ELF-1 (cell line): ENCODE measurements around the gene DDX5.

Source experiments
- DNase-seq: peaks from one replicate; pipeline ENCODE4 v3.0.0-alpha.2; 2016; ENCODE audit warnings: low read depth, low spot score

The DDX5 gene

DNA sequence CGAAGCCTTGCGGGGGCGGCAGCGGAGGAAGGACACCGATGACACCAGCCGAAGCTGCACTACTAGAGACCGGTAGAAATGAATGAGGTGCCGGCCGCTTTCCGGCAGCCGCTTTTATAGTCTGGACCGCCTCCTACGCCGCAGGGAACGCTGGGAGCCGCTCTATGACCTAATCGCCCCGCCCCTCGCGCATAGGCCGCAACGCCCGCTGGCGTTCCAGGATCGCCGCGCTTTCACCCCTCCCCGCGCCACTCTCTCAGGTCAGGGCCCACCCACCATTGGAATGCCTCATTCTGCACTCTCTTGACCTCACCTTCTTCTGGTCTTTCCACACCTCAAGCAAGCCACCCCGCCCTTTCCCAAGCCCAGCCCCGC, at the start of gene DDX5:
DDX5 (minus strand) TSS at position 89 of the 375 bp plus-strand sequence. CDS start 170 bp downstream, outside the sequence.
- no peak for DNase-seq

DNA sequence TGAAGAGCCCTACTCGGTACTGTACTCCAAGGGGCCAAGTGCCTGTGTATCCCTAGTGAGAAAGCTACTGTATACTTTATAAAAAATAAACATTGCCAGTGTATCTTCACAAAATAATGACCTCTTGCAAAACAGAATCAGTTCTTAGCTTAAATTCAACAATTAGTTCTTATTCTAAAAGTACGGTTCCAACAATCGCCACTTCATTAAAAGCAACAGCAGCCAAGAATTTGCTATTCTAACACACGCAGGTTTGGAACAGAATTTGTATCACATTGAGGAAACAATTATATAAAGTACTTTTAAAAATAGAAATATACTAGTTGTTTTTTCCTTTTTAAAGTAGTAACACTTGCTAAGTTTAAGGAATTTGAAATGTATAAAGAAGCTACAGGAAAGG, 49.2 kb upstream of the DDX5 start:
- DNase-seq, result no peak

DNA sequence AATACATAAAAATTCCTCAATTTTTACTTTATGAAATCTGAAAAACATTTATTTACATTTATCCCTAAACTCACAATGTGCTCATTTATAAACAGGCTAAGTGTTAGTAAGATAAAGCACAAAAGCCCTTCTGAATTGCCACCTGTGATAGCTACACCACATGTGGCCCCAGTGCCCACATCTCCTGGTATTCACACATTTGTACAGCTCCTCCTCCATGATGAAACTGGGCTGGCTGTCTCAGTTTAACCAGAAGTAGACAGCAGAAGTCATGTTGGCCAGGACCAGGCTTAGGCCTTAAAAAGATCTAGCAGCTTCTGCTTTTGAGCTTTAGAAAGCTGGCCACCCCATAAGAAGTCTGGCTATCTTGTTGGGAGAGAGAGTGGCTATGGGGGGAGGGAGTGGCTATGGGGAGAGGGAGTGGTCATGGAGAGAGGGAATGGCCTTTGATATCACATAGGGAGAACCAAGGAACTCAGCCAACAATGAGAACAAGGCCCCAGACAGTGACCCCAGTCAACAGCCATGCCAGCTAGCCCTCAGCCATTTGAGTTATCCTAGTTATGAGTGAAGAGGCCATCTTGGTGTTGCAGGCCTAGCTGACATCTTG, 48.0 kb upstream of the DDX5 start:
- DNase-seq, result no peak

DNA sequence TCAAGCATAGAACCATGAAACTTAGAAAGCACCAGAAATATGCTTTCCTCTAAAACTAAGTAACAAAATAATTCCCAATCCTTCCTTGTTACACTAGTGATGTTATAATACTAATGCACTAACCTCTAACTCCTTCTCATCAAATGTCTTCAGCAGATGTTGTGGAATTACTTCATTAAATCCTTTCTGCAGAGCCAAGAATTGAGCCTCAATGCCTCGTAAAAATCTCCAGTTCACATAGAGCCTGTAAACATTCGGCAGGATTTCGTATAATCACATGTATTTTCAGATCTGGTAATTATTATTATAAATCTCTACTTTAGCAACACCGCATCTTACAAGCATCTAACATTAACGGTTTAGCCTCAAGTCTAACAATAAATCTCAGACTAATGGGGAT, 45.4 kb upstream of the DDX5 start:
- DNase-seq, result no peak

DNA sequence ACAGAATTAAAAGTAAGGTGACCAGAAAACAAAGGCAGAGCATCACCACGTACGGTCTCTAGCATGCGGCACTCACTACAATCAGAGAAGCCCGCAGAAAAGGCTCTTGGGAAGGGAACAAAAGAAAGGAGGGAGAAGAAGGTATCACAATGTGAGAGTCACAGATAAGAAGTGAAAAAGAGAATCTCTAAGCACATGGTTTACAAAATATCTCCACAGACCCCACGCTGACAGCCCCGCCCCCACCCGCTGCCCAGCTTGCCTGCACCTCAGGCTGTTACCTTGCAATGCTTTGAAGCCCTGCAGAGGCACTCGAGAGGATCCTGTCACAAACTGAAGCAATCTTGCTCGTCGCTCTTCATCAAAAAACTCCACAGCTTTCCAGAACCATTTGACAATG, 41.2 kb upstream of the DDX5 start:
- DNase-seq, result peak; percentile 49

DNA sequence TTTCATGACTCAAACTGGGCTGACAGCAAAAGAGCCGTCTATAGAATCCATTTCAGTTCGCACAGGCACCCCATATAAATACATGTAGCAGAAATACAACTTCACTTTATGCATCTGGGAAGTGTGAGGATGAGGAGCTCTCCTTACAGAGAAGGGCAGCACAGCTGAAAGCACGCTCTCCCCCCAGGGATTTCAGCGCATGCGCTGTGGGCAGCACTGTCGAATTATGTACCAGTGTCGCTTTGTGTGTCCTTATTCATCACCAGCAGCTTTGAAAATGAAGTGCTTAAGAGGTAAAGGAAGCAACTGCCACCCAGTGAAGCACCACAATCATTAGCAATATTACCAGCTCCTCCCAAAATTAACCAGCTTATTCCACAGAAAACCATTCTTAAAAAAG, 40.6 kb upstream of the DDX5 start:
- no peak for DNase-seq

DNA sequence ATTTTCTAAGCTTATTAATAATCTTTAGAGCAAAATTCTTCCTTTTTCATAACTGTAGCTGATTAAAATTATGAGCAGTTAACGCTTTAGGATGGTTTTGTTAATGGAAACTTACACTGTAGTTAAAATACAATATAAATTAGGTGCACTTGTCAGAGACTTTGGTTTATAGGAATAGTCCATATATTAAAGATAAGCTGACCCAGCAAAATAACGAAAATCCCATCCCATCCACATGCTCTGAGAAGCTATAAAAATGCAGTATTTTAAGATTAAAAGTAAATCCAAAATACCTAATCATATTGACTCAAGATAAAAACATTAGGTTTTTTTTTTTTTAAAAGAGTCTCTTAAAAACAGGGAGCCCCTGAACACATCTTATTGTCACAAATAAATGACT, 38.7 kb upstream of the DDX5 start:
- no peak for DNase-seq

DNA sequence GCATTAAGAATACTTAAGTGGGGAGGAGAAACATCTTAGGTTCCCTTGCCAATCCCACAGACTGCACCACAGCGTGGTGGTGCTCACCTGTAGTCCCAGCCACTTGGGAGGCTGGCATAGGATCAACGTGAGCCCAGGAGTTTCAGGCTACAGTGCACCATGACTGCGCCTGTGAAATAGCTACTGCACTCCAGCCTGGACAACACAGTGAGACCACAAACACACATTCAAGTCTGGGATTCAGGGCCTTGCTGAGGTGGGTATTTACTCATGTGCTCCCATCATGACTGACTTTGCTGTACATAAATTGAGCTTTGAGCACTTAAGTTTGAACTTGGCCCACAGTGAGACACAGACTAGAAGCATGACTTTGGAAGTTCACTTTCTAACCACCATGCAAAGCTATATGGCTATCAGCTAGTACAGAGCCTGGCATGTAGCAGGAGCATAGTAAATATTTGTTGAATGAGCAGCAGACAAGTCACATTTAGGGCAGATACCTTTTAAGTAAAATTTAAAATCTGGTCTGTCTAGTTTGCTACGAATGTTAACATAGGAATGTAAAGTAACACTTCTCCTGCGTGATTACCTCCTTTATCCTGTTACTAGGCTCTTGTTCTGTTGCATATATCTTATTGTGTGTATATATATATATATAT, 34.2 kb upstream of the DDX5 start:
- no peak for DNase-seq

DNA sequence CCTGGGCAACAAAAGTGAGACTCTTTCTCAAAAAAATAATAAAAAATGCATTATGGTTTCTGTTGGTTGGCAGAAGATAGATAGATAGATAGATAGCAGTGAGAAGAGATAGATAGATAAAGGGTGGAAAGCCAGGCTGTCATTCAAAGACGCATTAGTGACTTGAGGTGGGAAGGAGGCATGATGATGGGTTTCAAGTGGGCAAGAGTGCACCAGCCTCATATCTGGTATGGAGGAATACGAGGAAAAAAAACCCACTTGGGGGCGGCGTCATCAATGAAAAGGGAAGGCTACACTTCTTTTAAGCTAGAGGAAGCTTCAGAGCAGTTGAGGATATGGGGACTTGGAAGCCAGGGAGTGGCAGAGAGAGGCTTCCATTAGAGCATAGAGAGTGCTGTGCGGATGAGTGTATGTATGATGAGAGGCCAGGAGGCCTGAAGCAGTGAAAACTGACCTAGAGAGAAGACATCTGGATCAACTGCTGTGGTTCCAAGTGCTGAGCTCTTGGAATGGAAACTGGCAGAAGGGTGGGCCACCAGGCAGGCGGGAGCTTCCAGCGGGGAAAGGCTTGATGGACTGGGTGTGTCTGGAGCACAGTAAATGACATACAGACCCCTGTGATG, 32.5 kb upstream of the DDX5 start:
- DNase-seq, result no peak

DNA sequence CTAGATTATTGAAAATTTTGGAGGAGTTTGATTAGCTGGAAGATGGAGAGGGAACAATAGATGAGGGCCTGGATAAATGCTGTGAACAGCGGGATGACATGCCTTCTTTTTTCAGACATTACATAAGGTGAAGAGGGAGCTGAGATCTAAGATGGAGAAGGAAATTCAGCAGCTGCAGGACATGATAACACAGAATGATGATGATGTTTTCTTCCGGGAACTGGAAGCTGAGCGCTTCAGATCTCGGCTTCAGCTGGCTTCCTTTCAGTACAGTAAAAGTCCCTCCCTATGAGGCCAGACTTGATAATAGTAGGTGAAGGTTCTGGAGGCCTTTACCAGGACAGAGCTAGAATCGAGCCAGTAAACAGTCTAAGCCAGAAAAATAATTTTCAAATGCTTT, 31.4 kb upstream of the DDX5 start:
- DNase-seq, result no peak

DNA sequence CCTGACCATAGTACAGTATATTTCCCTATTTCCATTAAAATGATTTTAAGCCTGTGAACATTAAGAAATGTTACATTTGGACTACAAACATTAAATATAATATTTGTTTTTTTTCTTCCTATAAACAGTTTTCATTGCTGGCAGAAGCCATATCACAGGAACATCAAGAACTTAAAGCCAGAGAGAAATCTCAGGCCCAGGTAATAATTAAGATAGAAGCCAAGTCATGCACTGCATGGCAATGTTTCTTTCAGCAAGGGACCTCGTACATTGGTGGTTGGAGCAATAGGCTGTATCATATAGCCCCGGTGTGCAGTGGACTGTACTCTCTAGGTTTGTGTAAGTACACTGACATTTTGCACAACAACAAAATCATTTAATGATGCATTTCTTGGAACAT, 30.8 kb upstream of the DDX5 start:
- no peak for DNase-seq

DNA sequence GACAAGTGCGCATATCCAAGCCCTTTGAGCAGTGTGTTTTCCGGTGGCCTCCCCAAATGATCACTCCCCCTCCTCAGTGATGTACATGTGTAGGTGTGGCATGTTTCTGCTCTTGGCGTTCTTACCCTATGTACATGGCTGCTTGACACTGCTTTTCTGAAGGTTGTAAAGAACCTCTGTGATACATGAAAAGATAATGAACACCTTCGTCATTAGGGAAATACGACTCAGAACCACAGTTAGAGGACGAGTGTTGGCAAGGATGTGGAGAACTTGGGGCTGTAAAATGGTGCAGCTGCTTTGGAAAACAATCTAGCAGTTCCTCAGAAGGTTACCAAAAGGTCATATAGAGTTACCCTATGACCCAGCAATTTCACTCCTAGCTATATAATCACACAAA, 29.3 kb upstream of the DDX5 start:
- no peak for DNase-seq

DNA sequence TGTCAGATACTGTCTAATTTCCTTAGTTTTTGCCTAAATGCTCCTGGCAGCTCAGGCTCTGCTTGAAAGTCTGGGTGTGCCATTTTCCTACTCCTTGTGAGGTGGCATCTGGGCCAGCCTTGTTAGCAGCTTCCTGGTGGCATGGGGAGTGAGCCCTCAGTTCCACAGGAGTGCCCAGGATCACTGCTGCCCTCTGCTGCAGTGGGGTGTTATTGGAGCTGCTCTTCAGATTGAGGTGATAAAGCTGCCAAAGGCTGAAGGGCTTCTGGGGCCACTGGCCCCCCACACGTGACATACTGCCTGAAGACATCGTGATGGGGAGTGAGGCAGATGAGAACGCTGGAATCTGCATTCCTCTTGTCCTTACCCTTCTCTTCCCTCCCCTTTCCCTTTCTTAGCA, 28.1 kb upstream of the DDX5 start:
- no peak for DNase-seq

DNA sequence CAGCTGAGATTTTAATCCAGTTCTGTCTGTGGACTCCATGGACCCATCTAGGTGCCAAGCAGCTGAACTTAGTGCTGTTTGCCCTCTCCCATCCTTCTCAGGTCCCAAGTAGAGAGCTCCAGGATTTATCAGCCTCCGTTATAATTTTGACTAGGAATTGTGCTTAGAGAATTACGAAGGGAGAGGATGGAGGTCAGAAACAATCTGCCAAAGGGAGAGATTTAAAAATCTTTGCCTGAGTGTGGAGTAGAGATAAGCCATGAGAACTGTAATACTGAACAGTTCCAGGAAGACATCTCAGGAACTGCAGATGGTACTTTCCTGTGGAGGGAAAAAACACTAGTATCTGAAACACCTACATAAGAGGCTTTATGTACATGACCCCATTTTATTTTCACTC, 27.7 kb upstream of the DDX5 start:
- DNase-seq, result no peak

DNA sequence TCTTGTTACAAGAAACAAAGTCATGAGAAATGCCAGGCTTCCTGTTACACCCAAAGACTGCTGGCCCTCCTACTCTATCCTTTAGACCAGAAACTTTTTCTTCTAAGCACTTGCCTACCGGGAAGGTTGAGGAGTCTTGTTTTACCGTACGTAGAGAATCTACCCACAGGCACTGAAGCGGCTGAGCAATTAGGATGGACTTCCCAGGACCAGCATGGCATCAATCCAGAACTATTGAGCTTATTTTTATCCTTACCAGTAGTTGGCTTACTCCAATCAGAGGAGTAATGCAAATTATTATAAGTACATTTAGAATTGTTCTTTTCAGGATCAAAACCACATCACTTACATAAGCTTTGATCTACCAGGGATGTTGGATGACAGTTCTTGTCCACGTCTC, 26.3 kb upstream of the DDX5 start:
- no peak for DNase-seq

DNA sequence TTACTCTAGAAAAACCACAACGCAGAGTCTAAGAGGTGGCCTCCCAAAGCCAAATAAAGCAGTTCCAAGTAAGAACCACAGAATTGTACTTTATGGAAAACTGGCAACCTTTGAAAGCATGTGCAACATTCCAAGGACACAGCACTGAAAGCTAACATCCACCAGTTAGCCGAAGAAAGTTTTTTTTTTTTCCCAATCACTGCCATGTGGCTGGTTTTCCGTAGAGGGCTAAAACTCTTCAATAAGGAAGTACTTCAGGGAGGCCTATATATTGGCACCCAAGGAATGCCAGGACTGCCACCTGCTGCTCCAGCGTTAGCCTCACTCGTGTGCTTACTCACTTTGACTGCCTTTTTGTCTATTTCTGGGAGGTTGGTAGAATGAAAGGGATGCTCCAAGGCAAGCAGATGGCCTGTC, 25.9 kb upstream of the DDX5 start:
- no peak for DNase-seq

DNA sequence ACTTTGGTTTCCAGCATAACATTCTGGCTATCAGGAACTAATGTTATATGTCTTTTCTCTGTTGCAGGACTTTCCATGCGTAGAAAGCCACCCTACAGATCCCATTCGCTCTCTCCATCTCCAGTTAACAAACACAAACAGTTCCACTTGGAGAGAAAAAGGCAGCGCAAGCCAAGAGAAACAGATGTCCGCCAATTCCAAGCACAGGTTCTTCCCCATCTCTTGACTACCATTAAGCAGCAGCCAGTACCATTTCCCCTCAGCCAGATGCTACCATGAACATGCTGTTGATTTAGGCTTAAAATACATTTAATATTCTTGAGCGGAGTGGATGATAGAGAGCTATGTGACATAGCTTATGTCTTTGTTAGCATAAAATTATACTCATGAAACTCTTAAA, 23.1 kb upstream of the DDX5 start:
- no peak for DNase-seq

DNA sequence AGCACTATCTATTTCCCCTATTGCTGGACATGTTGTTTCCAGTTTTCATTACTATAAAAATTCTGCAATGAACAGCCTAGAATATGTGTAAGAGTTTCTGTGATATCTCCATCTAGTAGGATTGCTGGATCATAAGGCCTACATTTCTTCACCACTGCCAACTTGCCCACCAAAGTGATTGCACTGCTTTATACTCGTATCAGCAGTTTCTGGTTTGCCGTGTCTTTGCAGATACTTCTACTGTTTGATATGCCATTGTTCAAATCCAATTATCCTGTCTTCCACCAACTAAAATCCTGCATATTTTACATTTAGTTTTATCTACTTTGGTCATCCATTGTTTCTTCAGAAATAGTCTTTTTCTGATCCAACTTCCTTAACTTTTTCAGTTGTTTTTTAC, 21.8 kb upstream of the DDX5 start:
- DNase-seq, result no peak

DNA sequence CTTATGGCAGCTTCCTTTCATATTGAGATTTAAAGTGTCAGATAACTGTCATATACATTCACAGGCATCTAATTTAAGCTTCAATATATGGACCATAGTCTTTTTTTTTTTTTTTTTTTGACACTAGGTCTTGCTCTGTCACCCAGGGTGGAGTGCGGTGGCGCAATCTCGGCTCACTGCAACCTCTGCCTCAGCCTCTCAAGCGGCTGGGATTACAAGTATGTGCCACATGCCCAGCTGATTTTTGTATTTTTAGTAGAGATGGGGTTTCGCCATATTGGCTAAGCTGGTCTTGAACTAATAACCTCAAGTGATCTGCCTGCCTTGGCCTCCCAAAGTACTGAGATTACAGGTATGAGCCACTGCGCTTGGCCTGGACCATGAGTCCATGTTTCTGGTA, 14.3 kb upstream of the DDX5 start:
- no peak for DNase-seq

DNA sequence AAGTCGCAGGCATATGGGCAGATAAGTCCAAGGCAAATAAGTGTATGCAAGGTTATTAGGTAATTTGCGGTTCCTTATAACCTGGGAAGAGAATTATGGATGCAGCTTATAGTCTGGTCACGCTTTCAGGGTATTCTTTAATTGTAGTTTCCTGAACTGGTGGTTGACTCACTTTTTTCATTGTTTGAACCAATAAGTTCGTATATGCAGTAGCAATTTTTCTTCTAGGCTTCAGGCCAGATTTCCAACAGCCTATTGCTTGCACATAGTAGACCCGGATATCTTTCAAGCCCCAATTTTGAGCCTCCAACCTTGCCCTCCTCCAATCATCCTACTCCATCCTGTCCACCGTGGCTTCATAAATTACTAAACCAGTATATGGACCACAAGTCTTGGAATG, 13.5 kb upstream of the DDX5 start:
- DNase-seq, result no peak

DNA sequence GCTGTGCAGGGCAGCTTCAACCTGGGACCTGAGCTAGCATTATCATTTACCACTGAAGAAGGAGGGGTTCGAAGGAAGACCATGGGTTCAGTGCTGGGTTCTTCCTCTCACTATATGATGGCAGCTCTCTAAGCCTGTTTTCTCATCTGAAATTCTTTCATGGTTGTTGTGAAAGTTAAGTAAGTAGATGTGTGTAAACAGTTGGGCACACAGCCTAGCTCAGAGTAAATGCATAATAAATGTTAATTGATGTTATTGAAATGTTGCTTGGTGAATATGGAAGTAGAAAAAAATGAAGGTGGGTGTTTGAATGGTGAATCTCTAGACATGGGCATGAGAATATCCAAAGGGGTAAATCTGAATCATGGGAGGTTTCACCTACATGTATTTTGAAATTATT, 9.7 kb upstream of the DDX5 start:
- no peak for DNase-seq

DNA sequence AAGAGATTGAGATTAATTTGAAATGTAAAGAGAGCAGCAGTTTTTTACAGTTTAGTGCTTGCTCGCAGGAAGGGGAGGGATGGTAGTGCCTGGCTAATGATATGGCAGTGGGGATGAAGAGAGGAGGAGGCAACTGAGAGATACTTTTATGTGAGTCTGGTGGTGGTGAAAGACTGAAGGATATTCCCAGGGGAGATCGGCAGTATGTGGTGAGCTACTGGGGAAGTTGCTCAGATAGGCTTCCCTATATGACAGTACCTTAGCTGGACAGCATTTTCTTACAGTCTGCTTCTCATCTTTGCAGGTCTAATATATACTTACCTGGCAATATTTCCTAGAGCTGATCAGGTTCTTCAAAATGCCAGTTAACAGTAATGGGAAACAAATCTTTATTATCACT, 9.3 kb upstream of the DDX5 start:
- no peak for DNase-seq

DNA sequence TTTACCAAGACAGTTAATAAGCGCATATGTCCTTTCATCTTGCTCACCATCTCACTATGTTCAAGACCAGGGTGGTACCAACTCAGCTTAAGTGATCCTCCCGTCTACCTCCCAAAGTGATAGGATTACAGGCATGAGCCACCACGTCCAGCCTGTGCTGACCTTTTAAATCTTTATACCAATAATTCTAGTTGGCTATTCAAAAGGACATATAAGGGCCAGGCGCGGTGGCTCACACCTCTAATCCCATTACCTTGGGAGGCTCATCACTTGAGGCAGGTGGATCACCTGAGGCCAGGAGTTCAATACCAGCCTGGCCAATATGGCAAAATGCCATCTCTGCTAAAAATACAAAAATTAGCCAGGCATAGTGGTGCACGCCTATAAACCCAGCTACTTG, 3.1 kb upstream of the DDX5 start:
- DNase-seq, result no peak

DNA sequence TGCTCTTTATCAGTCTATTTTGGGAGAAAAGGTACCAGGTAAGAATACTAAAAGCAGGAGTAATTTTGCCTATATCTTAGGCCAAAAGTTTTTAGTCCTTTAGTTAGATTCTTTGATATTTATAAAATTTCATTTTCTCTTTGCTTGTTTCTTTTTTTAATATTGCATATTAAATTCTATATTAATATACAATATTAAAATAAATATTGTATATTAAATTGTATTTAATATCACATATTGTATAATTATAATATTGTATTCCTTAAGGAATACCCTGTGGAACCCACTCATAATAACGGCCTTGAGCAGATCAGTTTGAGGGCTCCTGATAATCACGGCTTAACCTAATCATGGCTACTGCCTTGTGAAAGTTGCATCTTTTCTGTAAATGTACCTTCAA, 2.6 kb upstream of the DDX5 start:
- DNase-seq, result no peak
